NCI-H69 (cell line): ENCODE data around the gene SETD2.

Experiments used
- DNase-seq: peaks from one replicate; lab custom pipeline; 2025; lab: John Stamatoyannopoulos, UW

SETD2 gene

DNA sequence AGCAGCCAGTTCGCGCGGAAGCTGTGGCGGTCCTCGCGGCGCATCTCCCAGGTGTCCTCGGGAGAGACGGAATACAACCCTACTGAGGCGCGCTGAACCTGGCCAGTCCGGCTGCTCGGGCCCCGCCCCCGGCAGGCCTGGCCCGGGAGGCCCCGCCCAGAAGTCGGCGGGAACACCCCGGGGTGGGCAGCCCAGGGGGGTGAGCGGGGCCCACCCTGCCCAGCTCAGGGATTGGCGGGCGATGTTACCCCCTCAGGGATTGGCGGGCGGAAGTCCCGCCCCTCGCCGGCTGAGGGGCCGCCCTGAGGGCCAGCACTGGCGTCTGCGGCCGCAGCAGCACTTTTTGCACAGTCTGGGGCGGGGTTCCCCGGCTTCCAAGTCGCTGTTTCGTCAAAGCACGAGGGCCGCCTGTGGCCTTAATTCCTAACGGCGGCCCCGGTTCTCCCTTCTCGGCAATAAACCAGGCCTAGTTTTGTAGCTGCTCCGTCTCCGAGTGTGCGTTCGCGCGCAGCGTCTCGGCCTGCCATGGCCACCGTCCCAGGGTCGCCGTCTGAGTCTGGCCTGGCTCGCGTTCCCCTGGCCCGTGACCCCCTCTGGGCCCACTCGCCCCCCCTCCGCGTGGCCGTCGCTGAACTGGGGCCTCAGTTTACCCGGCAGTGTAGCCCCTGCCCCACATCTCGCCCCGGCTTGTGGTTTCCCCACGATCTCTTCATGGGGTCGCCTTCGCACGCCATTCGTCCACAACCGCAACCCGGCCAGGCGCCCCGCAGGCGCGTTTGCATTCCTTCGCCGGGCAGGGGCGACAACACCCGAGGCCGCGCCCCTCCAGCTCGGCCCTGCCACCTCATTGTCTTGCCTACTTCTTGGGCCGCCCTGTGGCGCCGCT lies 154.4 kb downstream of the SETD2 start:
- peak; percentile 77 for DNase-seq

- no peak for DNase-seq
Measured at GRCh38 chr3:47008851-47009224, 155.1 kb downstream of the SETD2 start.

- no peak for DNase-seq
Measured at GRCh38 chr3:47008234-47008796, 155.6 kb downstream of the SETD2 start.

DNA sequence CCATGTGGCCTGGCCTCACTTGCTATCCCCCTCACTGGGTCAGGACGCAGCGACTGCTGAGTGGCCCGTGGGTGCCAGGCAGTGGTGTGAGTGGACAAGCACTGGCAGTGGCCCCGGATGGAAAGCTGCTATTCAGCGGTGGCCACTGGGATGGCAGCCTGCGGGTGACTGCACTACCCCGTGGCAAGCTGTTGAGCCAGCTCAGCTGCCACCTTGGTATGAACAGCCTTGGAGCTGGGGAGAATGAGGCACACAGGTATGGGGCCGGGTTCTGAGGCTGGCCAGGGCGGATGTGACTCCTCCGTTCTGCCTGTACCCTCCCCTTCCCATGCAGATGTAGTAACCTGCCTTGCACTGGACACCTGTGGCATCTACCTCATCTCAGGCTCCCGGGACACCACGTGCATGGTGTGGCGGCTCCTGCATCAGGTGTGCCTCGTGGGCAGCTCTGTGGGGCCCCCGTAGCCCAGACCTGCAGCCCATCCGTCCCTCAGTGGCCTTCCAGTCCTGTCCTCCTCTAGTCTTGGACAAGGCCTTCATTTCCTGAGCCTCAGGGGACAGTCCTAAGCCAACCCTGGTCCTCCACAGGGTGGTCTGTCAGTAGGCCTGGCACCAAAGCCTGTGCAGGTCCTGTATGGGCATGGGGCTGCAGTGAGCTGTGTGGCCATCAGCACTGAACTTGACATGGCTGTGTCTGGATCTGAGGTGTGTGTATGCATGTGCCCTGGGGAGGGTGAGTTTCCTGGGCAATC lies 156.3 kb downstream of the SETD2 start:
- no peak for DNase-seq

DNA sequence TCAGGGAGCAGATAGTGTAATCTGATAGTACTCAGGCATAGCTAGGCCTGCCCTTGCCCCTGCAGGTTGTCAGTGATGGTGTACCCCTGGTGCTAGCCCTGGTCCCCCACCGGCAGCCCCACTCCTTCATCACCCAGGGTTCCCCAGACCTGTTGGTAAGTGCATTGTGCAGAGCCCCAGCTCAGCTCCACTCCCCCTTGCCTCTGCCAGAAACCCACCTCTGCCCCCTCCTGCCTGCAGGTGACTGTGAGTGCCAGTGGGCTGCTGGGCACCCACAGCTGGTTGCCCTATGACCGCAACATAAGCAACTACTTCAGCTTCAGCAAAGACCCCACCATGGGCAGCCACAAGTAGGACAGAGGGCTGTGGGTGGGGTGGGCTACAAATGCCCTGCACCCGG lies 156.9 kb downstream of the SETD2 start:
- no peak for DNase-seq

GRCh38 chr3:47006145-47006651 lies 157.7 kb downstream of the SETD2 start:
- DNase-seq: no peak

GRCh38 chr3:47005212-47006144 lies 158.4 kb downstream of the SETD2 start:
- DNase-seq: no peak

- DNase-seq: no peak
Measured at GRCh38 chr3:47004369-47005211, 159.3 kb downstream of the SETD2 start.

- DNase-seq: no peak
Measured at GRCh38 chr3:47003461-47004368, 160.2 kb downstream of the SETD2 start.

DNA sequence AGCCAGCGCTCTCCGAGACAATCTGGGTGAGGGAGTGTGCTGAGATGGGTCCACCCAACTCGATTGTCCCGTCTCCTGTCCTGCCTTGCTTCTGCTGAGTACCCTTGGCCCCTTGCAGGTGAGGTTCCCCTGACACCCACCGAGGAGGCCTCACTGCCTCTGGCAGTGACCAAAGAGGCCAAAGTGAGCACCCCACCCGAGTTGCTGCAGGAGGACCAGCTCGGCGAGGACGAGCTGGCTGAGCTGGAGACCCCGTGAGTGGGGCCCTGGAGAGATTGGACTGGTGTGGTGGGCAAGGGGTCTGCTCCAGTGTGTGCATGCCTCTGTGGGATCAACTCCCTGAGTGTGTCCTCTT lies 160.9 kb downstream of the SETD2 start:
- DNase-seq: no peak

DNA sequence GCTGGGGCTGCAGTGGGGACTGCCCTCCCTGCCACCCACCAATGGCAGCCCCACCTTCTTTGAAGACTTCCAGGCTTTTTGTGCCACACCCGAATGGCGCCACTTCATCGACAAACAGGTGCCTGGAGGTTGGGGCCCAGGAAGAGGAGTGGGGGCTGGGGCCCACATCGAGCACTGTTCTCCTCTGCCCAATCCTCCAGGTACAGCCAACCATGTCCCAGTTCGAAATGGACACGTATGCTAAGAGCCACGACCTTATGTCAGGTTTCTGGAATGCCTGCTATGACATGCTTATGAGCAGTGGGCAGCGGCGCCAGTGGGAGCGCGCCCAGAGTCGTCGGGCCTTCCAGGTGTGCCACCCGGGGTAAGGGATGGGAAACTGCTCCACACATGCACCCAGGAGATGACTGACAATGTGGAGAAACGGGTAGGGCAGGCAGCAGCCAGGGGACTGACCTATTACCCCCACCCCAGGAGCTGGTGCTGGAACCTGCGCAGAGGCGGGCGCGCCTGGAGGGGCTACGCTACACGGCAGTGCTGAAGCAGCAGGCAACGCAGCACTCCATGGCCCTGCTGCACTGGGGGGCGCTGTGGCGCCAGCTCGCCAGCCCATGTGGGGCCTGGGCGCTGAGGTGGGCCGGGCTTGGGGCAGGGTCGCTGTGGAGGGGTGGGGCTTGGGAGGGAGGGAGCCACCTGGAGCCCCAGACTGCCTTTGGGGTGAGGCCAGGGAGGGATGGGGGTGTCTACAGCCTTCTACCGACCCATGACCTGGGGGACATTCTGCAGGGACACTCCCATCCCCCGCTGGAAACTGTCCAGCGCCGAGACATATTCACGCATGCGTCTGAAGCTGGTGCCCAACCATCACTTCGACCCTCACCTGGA lies 161.5 kb downstream of the SETD2 start:
- DNase-seq: no peak

- DNase-seq: no peak
Measured at GRCh38 chr3:47001731-47002170, 162.2 kb downstream of the SETD2 start.

DNA sequence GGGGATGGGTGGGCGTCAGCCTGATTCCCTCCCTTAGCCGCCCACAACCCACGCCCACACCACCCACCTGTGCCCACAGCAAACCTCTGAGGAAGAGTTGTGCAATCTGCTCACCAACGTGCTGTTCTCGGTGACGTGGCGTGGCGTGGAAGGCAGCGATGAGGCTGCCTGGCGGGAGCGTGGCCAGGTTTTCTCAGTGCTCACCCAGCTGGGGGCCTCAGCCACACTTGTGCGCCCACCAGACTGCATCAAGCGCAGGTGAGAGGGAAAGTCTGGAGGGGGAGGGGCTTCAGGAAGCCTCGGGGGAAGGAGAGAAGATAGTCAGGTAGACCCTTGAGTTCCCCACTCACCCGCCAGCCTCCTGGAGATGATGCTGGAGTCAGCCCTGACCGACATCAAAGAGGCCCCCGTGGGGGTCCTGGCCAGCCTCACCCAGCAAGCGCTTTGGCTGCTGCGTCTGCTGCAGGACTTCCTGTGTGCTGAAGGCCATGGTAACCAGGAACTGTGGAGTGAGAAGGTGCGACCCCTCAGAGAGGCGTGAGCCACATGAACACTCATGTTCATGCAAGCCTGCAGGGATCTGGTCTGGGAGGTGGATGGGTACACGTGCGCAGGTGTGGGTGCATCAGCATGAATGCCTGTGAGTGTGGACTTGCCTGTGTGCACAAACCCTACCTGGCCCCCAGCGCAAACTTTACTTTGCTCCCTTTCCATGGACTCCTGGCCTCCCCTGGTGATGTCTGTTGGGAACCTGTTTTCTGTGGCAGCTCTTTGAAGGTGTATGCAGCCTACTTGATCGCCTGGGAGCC lies 162.8 kb downstream of the SETD2 start:
- no peak for DNase-seq

GRCh38 chr3:47000198-47000815 lies 163.6 kb downstream of the SETD2 start:
- no peak for DNase-seq

DNA sequence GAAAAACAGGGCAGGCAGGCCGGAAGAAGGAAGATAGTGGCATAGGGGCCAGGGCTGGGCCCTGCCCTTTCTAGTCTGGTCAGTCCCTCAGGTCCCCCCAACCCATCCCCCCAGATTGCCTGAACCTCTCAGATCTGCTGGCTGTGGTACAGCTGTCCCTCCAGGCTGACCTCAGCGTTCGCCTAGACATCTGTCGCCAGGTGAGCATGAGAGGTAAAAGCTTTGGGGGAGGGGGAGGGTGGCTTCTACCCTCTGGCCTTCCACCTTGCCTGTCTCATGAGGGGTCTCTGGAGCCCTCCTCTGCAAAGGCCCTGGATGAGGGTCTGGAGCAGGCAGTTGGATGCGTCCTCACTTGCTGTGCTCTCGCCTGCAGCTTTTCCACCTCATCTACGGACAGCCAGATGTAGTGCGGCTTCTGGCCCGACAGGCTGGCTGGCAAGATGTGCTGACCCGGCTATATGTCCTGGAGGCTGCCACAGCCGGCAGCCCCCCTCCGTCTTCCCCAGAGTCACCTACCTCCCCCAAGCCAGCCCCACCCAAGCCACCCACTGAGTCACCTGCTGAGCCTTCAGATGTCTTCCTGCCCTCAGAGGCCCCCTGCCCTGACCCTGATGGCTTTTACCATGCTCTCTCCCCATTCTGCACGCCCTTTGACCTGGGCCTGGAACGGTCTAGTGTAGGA lies 164.3 kb downstream of the SETD2 start:
- DNase-seq: no peak

GRCh38 chr3:46998852-46999515 lies 164.9 kb downstream of the SETD2 start:
- DNase-seq: no peak
